CD4-positive, alpha-beta T cell (primary cell): Measurements from ENCODE around the gene C16orf87. TPM values are rescaled to one million over a fixed set of nuclear protein-coding genes. Genes with fewer than 3 reads are reported as not detected.

Experiments
- ATAC-seq: fragments of 200-7000 bp; cut with Tn5 transposase; one replicate; pipeline ENCODE4 v1.10.0; 2022; ENCODE audit warnings: mild to moderate bottlenecking; ENCODE audit not compliant: poor library complexity
- CTCF ChIA-PET: fragments of 350-600 bp; sonication (Branson Sonifier 250); formaldehyde crosslinking; loops from one replicate; lab custom pipeline; 2021; ENCODE audit warnings: antibody characterized with exemption, inconsistent platforms; lab: Charles Lee
- POLR2A ChIA-PET: fragments of 350-600 bp; sonication (Branson Sonifier 250); formaldehyde crosslinking; loops from one replicate; lab custom pipeline; 2021; ENCODE audit warnings: antibody characterized with exemption, inconsistent platforms; lab: Charles Lee
- DNase-seq, 14 experiments: peaks; one replicate each; pipeline ENCODE4 v3.0.0-alpha.2; 2013 to 2020; ENCODE audit warnings: mixed read lengths in 2 of 14
- H3K27ac ChIP-seq, 2 donors: one replicate each; pipeline versions ENCODE4 v1.5.1 to v1.7.0; 2013; ENCODE audit warnings: low read length in 2 of 2, low read depth in 1 of 2, mild to moderate bottlenecking in 1 of 2
- H3K27me3 ChIP-seq, 2 experiments: 1 replicate in 1 of 2; 2 replicates in 1 of 2; pipeline versions ENCODE4 v1.6.1 to v1.7.0; 2013; ENCODE audit warnings: low read length in 2 of 2, control low read depth in 1 of 2, mild to moderate bottlenecking in 1 of 2, moderate library complexity in 1 of 2; ENCODE audit not compliant: insufficient read depth in 2 of 2, control insufficient read depth in 1 of 2
- H3K36me3 ChIP-seq: one replicate; pipeline ENCODE4 v1.6.1; 2013; ENCODE audit warnings: low read length, control low read depth; ENCODE audit not compliant: insufficient read depth
- H3K4me1 ChIP-seq: one replicate; pipeline ENCODE4 v1.6.1; 2013; ENCODE audit warnings: low read length, control low read depth; ENCODE audit not compliant: insufficient read depth
- H3K4me3 ChIP-seq: one replicate; pipeline ENCODE4 v1.5.1; 2013; ENCODE audit warnings: mild to moderate bottlenecking, low read length, moderate library complexity
- H3K9me3 ChIP-seq, 2 experiments: 1 replicate in 1 of 2; 2 replicates in 1 of 2; pipeline versions ENCODE4 v1.6.1 to v1.7.0; 2013; ENCODE audit warnings: low read length in 2 of 2, mild to moderate bottlenecking in 2 of 2, control low read depth in 1 of 2, moderate library complexity in 1 of 2; ENCODE audit not compliant: control insufficient read depth in 1 of 2, insufficient read depth in 1 of 2
- H3K27ac Mint-ChIP-seq: one replicate; pipeline ENCODE4 v1.8.0; 2020; ENCODE audit warnings: mixed read lengths
- H3K27me3 Mint-ChIP-seq: one replicate; pipeline ENCODE4 v1.8.0; 2021; ENCODE audit warnings: mixed read lengths
- H3K36me3 Mint-ChIP-seq: one replicate; pipeline ENCODE4 v1.8.0; 2021; ENCODE audit warnings: low read depth, mixed read lengths
- H3K4me1 Mint-ChIP-seq: one replicate; pipeline ENCODE4 v1.8.0; 2021; ENCODE audit warnings: low read depth, mixed read lengths
- H3K4me3 Mint-ChIP-seq: one replicate; pipeline ENCODE4 v1.8.0; 2020; ENCODE audit warnings: mild to moderate bottlenecking, mixed read lengths
- H3K9me3 Mint-ChIP-seq: one replicate; pipeline ENCODE4 v1.8.0; 2020; ENCODE audit warnings: mixed read lengths
- CTCF ChIP-seq: fragments of 200-600 bp; IDR thresholded peaks from one replicate; pipeline ENCODE4 v1.8.0; 2022; ENCODE audit warnings: antibody characterized with exemption, mild to moderate bottlenecking
- intact Hi-C, 2 experiments: fragments of 100-400 bp; cut with DNase I in 1 of 2; cut with micrococcal nuclease in 1 of 2; formaldehyde crosslinking; loops; one replicate each; pipeline versions ENCODE4 v1.15.1 to v1.9.0; 2023 to 2025; cut with DNase I, micrococcal nuclease
- total RNA-seq, 174 experiments: library from RNA in 2 of 174; stranded (reverse) in 2 of 174; gene quantifications; one replicate each; pipeline ENCODE4 v1.2.3 and lab custom pipeline; 2021 to 2026

C16orf87 gene
- total RNA-seq, 2 experiments from 2014 or later = 20.6 to 22.6 TPM

GRCh38 chr16:46843898-46844642, 13.1 kb upstream of the C16orf87 start:
- ChIA-PET POLR2A (no interaction called here), CTCF (no interaction called here)
- TF ChIP-seq CTCF = no peak
- DNase-seq (peak in 2 of 14 experiments; percentile 21 to 25), ATAC-seq (no peak)
- Histone ChIP-seq H3K4me1 (peaks cover 7% of the 10 kb centered on the region), H3K9me3 (peaks cover 0 to 16% of the 10 kb centered on the region in 2 experiments), H3K27me3 (peaks cover 3% of the 10 kb centered on the region in 2 experiments), H3K27ac (no peak overlapping the region), H3K4me3 (no peak overlapping the region), H3K36me3 (no peaks in the 10 kb centered on the region)
- H3K27ac Mint-ChIP-seq = no peak overlapping the region
- no peaks in the 10 kb centered on the region for H3K4me1 Mint-ChIP-seq
- H3K4me3 Mint-ChIP-seq = no peak overlapping the region
- intact Hi-C loops = no loop called here
- no peaks in the 10 kb centered on the region for H3K36me3 Mint-ChIP-seq
- H3K27me3 Mint-ChIP-seq = peaks cover 17% of the 10 kb centered on the region
- no peaks in the 10 kb centered on the region for H3K9me3 Mint-ChIP-seq

- no peak overlapping the region for H3K27ac ChIP-seq
- TF ChIP-seq CTCF = no peak
- POLR2A ChIA-PET = no interaction called here
- Mint-ChIP-seq H3K9me3 (no peaks in the 10 kb centered on the region), H3K27ac (no peak overlapping the region), H3K4me3 (no peak overlapping the region), H3K36me3 (no peaks in the 10 kb centered on the region), H3K27me3 (peaks cover 12% of the 10 kb centered on the region), H3K4me1 (no peaks in the 10 kb centered on the region)
- H3K4me3 ChIP-seq = no peak overlapping the region
- intact Hi-C loops = no loop called here
- ATAC-seq = no peak
- CTCF ChIA-PET = no interaction called here
- DNase-seq = no peak
- H3K36me3 ChIP-seq = no peaks in the 10 kb centered on the region
- peaks cover 0 to 16% of the 10 kb centered on the region in 2 experiments for H3K9me3 ChIP-seq
- H3K4me1 ChIP-seq = peaks cover 7% of the 10 kb centered on the region
- peaks cover 0 to 3% of the 10 kb centered on the region in 2 experiments for H3K27me3 ChIP-seq
These were observed 11.4 kb upstream of the C16orf87 start for GRCh38 chr16:46842192-46842895.

GRCh38 chr16:46839986-46840443, 9.0 kb upstream of the C16orf87 start:
- Histone ChIP-seq H3K9me3 (peaks cover 0 to 16% of the 10 kb centered on the region in 2 experiments), H3K4me3 (no peak overlapping the region), H3K27ac (no peak overlapping the region), H3K4me1 (peaks cover 7% of the 10 kb centered on the region), H3K36me3 (no peaks in the 10 kb centered on the region), H3K27me3 (no peaks in the 10 kb centered on the region)
- CTCF ChIA-PET = no interaction called here
- Mint-ChIP-seq H3K4me3 (no peak overlapping the region), H3K27me3 (peaks cover 4% of the 10 kb centered on the region), H3K4me1 (no peaks in the 10 kb centered on the region), H3K27ac (no peak overlapping the region), H3K9me3 (no peaks in the 10 kb centered on the region), H3K36me3 (no peaks in the 10 kb centered on the region)
- no peak for ATAC-seq
- intact Hi-C loops = loop anchor here in 1 of 2 experiments (10.0 kb wide), 1 partner anchor 305 kb away; the partner anchor contains the start of gene NETO2
- POLR2A ChIA-PET = interaction anchor here (0.7 to 1.1 kb wide), 2 partner anchors 9 to 1319 kb away, joined by 3 to 6 read pairs; partner anchors contain the start of gene C16orf87
- DNase-seq = no peak
- TF ChIP-seq CTCF = no peak
